ENCODE measurements around the gene HAUS6.

Gene HAUS6

DNA sequence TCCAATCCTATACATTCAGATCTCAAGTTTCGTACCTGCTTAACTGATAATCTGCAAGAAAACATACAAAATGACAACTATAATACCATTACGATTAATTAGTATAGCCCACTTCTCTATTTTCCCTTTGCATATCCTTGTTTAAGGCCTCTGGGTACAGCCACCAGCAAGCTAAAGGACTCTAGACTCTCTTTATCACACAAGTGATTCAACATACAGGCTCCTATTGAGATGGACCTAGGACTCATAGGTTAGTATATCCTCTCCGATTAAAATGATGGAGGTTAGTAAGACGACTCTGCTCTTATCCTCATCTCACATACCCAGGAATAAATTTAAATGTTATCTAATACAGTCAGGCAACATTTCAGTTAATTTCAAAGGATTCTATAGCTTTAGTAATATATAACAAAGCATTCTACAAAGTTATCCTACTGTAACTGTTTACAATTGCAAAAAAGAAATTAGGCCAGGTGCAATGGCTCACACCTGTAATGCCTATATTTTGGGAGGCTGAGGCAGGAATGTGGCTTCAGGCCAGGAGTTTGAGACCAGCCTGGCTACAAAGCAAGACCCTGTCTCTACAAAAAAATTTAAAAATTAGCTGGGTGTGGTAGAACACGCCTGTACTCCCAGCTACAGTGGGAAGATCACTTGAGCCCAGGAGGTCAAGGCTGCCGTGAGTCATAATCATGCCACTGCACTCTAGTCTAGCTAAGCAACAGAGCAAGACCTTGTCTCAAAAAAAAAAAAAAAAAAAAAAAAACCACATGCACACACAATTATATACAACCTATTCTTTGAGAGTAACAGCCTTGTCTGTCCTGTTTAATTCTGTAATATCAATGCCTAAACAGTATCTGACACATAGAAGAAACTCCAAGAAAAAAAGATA lies 15.4 kb downstream of the HAUS6 start:
- no peak for TF ChIP-seq POLR2AphosphoS5 (IDR thresholded peaks at IDR 0.05; ENCODE audit: low read depth)
- TF ChIP-seq, protein P1, sequence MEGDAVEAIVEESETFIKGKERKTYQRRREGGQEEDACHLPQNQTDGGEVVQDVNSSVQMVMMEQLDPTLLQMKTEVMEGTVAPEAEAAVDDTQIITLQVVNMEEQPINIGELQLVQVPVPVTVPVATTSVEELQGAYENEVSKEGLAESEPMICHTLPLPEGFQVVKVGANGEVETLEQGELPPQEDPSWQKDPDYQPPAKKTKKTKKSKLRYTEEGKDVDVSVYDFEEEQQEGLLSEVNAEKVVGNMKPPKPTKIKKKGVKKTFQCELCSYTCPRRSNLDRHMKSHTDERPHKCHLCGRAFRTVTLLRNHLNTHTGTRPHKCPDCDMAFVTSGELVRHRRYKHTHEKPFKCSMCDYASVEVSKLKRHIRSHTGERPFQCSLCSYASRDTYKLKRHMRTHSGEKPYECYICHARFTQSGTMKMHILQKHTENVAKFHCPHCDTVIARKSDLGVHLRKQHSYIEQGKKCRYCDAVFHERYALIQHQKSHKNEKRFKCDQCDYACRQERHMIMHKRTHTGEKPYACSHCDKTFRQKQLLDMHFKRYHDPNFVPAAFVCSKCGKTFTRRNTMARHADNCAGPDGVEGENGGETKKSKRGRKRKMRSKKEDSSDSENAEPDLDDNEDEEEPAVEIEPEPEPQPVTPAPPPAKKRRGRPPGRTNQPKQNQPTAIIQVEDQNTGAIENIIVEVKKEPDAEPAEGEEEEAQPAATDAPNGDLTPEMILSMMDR (IDR thresholded peaks at IDR 0.05; ENCODE audit: insufficient read depth, low read length): no peak
- TF ChIP-seq, protein P2, sequence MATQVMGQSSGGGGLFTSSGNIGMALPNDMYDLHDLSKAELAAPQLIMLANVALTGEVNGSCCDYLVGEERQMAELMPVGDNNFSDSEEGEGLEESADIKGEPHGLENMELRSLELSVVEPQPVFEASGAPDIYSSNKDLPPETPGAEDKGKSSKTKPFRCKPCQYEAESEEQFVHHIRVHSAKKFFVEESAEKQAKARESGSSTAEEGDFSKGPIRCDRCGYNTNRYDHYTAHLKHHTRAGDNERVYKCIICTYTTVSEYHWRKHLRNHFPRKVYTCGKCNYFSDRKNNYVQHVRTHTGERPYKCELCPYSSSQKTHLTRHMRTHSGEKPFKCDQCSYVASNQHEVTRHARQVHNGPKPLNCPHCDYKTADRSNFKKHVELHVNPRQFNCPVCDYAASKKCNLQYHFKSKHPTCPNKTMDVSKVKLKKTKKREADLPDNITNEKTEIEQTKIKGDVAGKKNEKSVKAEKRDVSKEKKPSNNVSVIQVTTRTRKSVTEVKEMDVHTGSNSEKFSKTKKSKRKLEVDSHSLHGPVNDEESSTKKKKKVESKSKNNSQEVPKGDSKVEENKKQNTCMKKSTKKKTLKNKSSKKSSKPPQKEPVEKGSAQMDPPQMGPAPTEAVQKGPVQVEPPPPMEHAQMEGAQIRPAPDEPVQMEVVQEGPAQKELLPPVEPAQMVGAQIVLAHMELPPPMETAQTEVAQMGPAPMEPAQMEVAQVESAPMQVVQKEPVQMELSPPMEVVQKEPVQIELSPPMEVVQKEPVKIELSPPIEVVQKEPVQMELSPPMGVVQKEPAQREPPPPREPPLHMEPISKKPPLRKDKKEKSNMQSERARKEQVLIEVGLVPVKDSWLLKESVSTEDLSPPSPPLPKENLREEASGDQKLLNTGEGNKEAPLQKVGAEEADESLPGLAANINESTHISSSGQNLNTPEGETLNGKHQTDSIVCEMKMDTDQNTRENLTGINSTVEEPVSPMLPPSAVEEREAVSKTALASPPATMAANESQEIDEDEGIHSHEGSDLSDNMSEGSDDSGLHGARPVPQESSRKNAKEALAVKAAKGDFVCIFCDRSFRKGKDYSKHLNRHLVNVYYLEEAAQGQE (IDR thresholded peaks at IDR 0.05; ENCODE audit: insufficient replicate concordance, low read depth): no peak
- no peak for TF ChIP-seq SPI1 (IDR thresholded peaks at IDR 0.05; ENCODE audit: borderline replicate concordance, low read depth)
- no peak for TF ChIP-seq GABPA (IDR thresholded peaks at IDR 0.05; ENCODE audit: low read depth)
- Histone ChIP-seq H3K27ac (replicated peaks) (no peak overlapping the region), H3K27me3 (ENCODE audit: insufficient read depth, poor library complexity, severe bottlenecking) (no peaks in the 10 kb centered on the region), H3K4me3 (replicated peaks; ENCODE audit: insufficient read depth, low read length) (no peak overlapping the region)
- no peak for DNase-seq (ENCODE audit: low read depth in 1 of 2, low spot score in 1 of 2)

DNA sequence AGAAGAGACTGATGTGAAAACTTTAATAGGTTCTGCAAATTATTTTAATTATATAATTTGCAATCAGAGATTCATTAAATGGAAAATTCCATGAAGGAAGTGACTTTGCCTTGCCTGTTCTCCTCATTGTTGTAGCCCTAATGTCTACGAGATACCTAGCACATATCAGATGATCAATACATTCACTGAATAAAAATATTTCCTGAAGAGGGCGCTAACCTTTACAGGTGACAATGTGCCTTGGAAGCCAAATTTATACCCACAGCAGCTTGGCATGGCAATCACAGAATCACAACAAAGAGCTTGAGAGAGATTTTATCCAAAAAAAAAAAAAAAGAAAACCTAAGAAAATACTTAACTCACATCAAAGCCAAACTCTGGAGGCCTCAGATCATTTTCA lies 17.4 kb downstream of the HAUS6 start:
- TF ChIP-seq, protein P2 (IDR thresholded peaks at IDR 0.05; ENCODE audit: insufficient replicate concordance, low read depth): no peak
- no peak for TF ChIP-seq POLR2AphosphoS5 (IDR thresholded peaks at IDR 0.05; ENCODE audit: low read depth)
- TF ChIP-seq, protein P1 (IDR thresholded peaks at IDR 0.05; ENCODE audit: insufficient read depth, low read length): no peak
- no peak for TF ChIP-seq GABPA (IDR thresholded peaks at IDR 0.05; ENCODE audit: low read depth)
- TF ChIP-seq SPI1 (IDR thresholded peaks at IDR 0.05; ENCODE audit: borderline replicate concordance, low read depth): no peak
- no peak overlapping the region for H3K4me3 ChIP-seq (replicated peaks; ENCODE audit: insufficient read depth, low read length)
- H3K27ac ChIP-seq (replicated peaks): no peak overlapping the region
- H3K27me3 ChIP-seq (ENCODE audit: insufficient read depth, poor library complexity, severe bottlenecking): no peaks in the 10 kb centered on the region
- DNase-seq (ENCODE audit: low read depth in 1 of 2, low spot score in 1 of 2): no peak

DNA sequence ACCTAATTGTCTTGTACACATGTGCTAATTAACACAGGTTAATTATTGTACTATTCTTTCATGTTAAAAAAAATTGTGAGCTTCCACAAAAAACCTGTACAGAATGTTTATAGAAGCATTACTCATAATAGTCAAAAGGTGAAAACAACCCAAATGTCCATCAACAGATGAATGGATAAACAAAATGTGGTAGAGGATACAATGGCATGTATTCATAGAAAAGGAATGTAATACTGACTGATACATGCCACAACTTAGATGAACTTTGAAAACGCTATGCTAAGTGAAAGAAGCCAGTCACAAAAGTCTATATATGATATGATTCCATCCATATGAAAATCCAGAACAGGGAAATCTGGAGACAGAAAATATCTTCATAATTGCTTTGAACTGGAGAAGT lies 27.9 kb downstream of the HAUS6 start:
- Histone ChIP-seq H3K4me3 (replicated peaks; ENCODE audit: insufficient read depth, low read length) (no peak overlapping the region), H3K27me3 (ENCODE audit: insufficient read depth, poor library complexity, severe bottlenecking) (no peaks in the 10 kb centered on the region), H3K27ac (replicated peaks) (no peak overlapping the region)
- TF ChIP-seq SPI1 (IDR thresholded peaks at IDR 0.05; ENCODE audit: borderline replicate concordance, low read depth): no peak
- no peak for TF ChIP-seq POLR2AphosphoS5 (IDR thresholded peaks at IDR 0.05; ENCODE audit: low read depth)
- TF ChIP-seq, protein P2 (IDR thresholded peaks at IDR 0.05; ENCODE audit: insufficient replicate concordance, low read depth): no peak
- no peak for TF ChIP-seq GABPA (IDR thresholded peaks at IDR 0.05; ENCODE audit: low read depth)
- TF ChIP-seq, protein P1 (IDR thresholded peaks at IDR 0.05; ENCODE audit: insufficient read depth, low read length): no peak
- DNase-seq (ENCODE audit: low read depth in 1 of 2, low spot score in 1 of 2): no peak
